ENCODE measurements around the gene ACO2. TPM values are rescaled to one million over a fixed set of nuclear protein-coding genes. Genes with fewer than 3 reads are reported as not detected.

Gene ACO2
- total and polyA plus RNA-seq, 5 donors from 2014 or later, result 64.3 to 87.5 (median 67.4) TPM

DNA sequence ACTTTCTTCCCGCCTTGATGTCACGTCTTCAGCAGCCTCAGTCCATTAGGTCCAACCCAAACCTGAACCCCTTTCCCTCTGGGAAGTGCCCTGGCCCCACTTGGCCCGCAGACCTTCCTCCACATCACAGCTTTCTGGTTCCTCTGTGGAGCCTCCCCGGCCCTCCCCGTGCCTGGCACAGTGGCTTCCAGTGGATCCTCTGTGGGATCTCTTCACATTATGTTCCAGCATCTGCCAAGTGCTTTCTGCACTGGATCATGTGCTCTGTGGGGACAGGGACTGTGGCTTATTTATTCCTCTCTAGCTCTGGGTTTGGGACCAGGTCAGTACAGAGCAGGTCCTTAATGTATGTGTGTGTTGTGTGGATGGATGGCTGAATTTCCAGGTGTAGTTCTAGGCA lies 44.5 kb downstream of the ACO2 start:
- Histone ChIP-seq H3K36me3 (ENCODE audit: control insufficient read depth, insufficient read depth, low read length) (peaks cover 69% of the 10 kb centered on the region), H3K4me1 (ENCODE audit: control insufficient read depth, insufficient read depth, low read length, poor library complexity, severe bottlenecking) (no peaks in the 10 kb centered on the region), H3K27ac (ENCODE audit: insufficient read depth, low read length, poor library complexity, severe bottlenecking) (no peak overlapping the region), H3K27me3 (ENCODE audit: control insufficient read depth, insufficient read depth, low read length) (no peaks in the 10 kb centered on the region), H3K4me3 (ENCODE audit: low read depth, low read length) (no peak overlapping the region), H3K9me3 (ENCODE audit: control insufficient read depth in 2 of 2, low read length in 2 of 2) (no peaks in the 10 kb centered on the region)
- H3K4me3 Mint-ChIP-seq, result no peak overlapping the region
- H3K27me3 Mint-ChIP-seq, result no peaks in the 10 kb centered on the region
- no peaks in the 10 kb centered on the region for H3K9me3 Mint-ChIP-seq
- peaks cover 29% of the 10 kb centered on the region for H3K36me3 Mint-ChIP-seq
- ATAC-seq (ENCODE audit: low read depth in 2 of 2), result no peak
- peak overlapping the region in 2 of 3 donors; percentile 20 to 22 for H3K27ac Mint-ChIP-seq
- H3K4me1 Mint-ChIP-seq, result peaks cover 0 to 4% (median 0%) of the 10 kb centered on the region in 4 donors
- DNase-seq, result no peak

DNA sequence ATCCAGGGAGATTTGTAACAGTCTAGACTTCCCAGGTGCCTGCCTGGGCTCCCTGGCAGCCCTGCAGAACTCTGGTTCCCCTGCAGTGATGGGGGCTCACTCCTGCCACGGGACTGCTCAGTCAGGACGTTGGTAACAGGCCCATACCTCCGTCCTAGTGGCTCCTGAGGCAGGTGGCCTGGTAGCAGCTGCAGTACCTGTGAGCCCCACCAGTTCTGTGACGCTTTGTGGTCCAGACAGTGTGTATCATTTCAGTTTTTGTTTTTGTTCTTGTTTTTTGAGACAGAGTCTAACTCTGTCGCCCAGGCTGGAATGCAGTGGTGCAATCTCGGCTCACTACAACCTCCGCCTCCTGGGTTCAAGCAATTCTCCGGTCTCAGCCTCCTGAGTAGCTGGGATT lies 47.5 kb downstream of the ACO2 start:
- no peak for ATAC-seq (ENCODE audit: low read depth in 2 of 2)
- Histone ChIP-seq H3K9me3 (ENCODE audit: control insufficient read depth in 2 of 2, low read length in 2 of 2) (no peaks in the 10 kb centered on the region), H3K36me3 (ENCODE audit: control insufficient read depth, insufficient read depth, low read length) (peaks cover 51% of the 10 kb centered on the region), H3K4me1 (ENCODE audit: control insufficient read depth, insufficient read depth, low read length, poor library complexity, severe bottlenecking) (no peaks in the 10 kb centered on the region), H3K27ac (ENCODE audit: insufficient read depth, low read length, poor library complexity, severe bottlenecking) (no peak overlapping the region), H3K4me3 (ENCODE audit: low read depth, low read length) (no peak overlapping the region), H3K27me3 (ENCODE audit: control insufficient read depth, insufficient read depth, low read length) (no peaks in the 10 kb centered on the region)
- Mint-ChIP-seq H3K4me1 (no peaks in the 10 kb centered on the region), H3K27ac (no peak overlapping the region), H3K4me3 (no peak overlapping the region), H3K27me3 (no peaks in the 10 kb centered on the region), H3K9me3 (no peaks in the 10 kb centered on the region), H3K36me3 (peaks cover 16% of the 10 kb centered on the region)
- no peak for DNase-seq

GRCh38 chr22:41517172-41518047 lies 48.5 kb downstream of the ACO2 start:
- peaks cover 42% of the 10 kb centered on the region for H3K36me3 ChIP-seq (ENCODE audit: control insufficient read depth, insufficient read depth, low read length)
- no peak overlapping the region for H3K4me3 ChIP-seq (ENCODE audit: low read depth, low read length)

GRCh38 chr22:41518048-41518347 lies 49.1 kb downstream of the ACO2 start:
- H3K4me1 Mint-ChIP-seq, result peaks cover 0 to 4% (median 0%) of the 10 kb centered on the region in 4 donors
- ATAC-seq (ENCODE audit: low read depth in 2 of 2), result no peak
- peak overlapping the region in 1 of 3 donors; percentile 55 for H3K27ac Mint-ChIP-seq

More at GRCh38 chr22:41517172-41518047, 48.5 kb downstream of the ACO2 start:
- Mint-ChIP-seq H3K9me3 (no peaks in the 10 kb centered on the region), H3K36me3 (peaks cover 14% of the 10 kb centered on the region), H3K4me3 (no peak overlapping the region), H3K4me1 (peaks cover 0 to under 1% (median 0%) of the 10 kb centered on the region in 4 donors), H3K27me3 (no peaks in the 10 kb centered on the region), H3K27ac (peak overlapping the region in 1 of 3 donors; percentile 38)
- no peaks in the 10 kb centered on the region for H3K27me3 ChIP-seq (ENCODE audit: control insufficient read depth, insufficient read depth, low read length)
- ATAC-seq (ENCODE audit: low read depth in 2 of 2) (peak in 1 of 2 donors; percentile 19), DNase-seq (peak in 1 of 3 donors; percentile 13)
- H3K9me3 ChIP-seq (ENCODE audit: control insufficient read depth in 2 of 2, low read length in 2 of 2), result no peaks in the 10 kb centered on the region
- no peaks in the 10 kb centered on the region for H3K4me1 ChIP-seq (ENCODE audit: control insufficient read depth, insufficient read depth, low read length, poor library complexity, severe bottlenecking)
- H3K27ac ChIP-seq (ENCODE audit: insufficient read depth, low read length, poor library complexity, severe bottlenecking), result no peak overlapping the region

GRCh38 chr22:41521126-41521525 lies 52.2 kb downstream of the ACO2 start:
- H3K27me3 Mint-ChIP-seq, result no peaks in the 10 kb centered on the region
- H3K4me3 Mint-ChIP-seq, result no peak overlapping the region
- Histone ChIP-seq H3K4me3 (ENCODE audit: low read depth, low read length) (no peak overlapping the region), H3K27ac (ENCODE audit: insufficient read depth, low read length, poor library complexity, severe bottlenecking) (no peak overlapping the region), H3K9me3 (ENCODE audit: control insufficient read depth in 2 of 2, low read length in 2 of 2) (no peaks in the 10 kb centered on the region), H3K27me3 (ENCODE audit: control insufficient read depth, insufficient read depth, low read length) (no peaks in the 10 kb centered on the region), H3K4me1 (ENCODE audit: control insufficient read depth, insufficient read depth, low read length, poor library complexity, severe bottlenecking) (peaks cover 13% of the 10 kb centered on the region), H3K36me3 (ENCODE audit: control insufficient read depth, insufficient read depth, low read length) (peaks cover 17% of the 10 kb centered on the region)
- no peaks in the 10 kb centered on the region for H3K36me3 Mint-ChIP-seq
- ATAC-seq (ENCODE audit: low read depth in 2 of 2) (no peak), DNase-seq (no peak)
- H3K4me1 Mint-ChIP-seq, result peaks cover 0 to 19% (median 4%) of the 10 kb centered on the region in 4 donors
- no peaks in the 10 kb centered on the region for H3K9me3 Mint-ChIP-seq
- no peak overlapping the region for H3K27ac Mint-ChIP-seq

More at GRCh38 chr22:41518048-41518347, 49.1 kb downstream of the ACO2 start:
- Mint-ChIP-seq H3K4me3 (no peak overlapping the region), H3K27me3 (no peaks in the 10 kb centered on the region), H3K9me3 (no peaks in the 10 kb centered on the region), H3K36me3 (peaks cover 9% of the 10 kb centered on the region)
- peaks cover 38% of the 10 kb centered on the region for H3K36me3 ChIP-seq (ENCODE audit: control insufficient read depth, insufficient read depth, low read length)
- H3K9me3 ChIP-seq (ENCODE audit: control insufficient read depth in 2 of 2, low read length in 2 of 2), result no peaks in the 10 kb centered on the region
- no peak overlapping the region for H3K27ac ChIP-seq (ENCODE audit: insufficient read depth, low read length, poor library complexity, severe bottlenecking)
- no peaks in the 10 kb centered on the region for H3K27me3 ChIP-seq (ENCODE audit: control insufficient read depth, insufficient read depth, low read length)
- no peaks in the 10 kb centered on the region for H3K4me1 ChIP-seq (ENCODE audit: control insufficient read depth, insufficient read depth, low read length, poor library complexity, severe bottlenecking)
- no peak for DNase-seq
- no peak overlapping the region for H3K4me3 ChIP-seq (ENCODE audit: low read depth, low read length)

DNA sequence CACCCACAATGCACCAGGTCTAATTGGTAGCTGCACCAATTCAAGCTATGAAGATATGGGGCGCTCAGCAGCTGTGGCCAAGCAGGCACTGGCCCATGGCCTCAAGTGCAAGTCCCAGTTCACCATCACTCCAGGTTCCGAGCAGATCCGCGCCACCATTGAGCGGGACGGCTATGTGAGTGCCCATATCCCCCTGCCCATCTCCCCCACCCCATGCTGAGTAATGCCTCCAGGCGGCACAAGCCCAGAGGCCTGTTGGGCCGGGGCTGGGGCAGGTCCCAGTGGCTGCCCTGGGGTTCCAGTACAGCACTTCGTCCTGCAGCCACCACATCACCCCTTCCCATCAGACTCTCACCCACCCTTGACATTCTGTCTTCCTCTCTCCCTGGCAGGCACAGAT lies 53.9 kb downstream of the ACO2 start:
- Mint-ChIP-seq H3K27me3 (no peaks in the 10 kb centered on the region), H3K9me3 (no peaks in the 10 kb centered on the region), H3K27ac (peak overlapping the region; percentile 46 to 77 (median 60)), H3K4me3 (no peak overlapping the region), H3K36me3 (no peaks in the 10 kb centered on the region), H3K4me1 (peaks cover 0 to 23% (median 4%) of the 10 kb centered on the region in 4 donors)
- H3K4me3 ChIP-seq (ENCODE audit: low read depth, low read length), result no peak overlapping the region
- H3K27ac ChIP-seq (ENCODE audit: insufficient read depth, low read length, poor library complexity, severe bottlenecking), result no peak overlapping the region
- H3K9me3 ChIP-seq (ENCODE audit: control insufficient read depth in 2 of 2, low read length in 2 of 2), result no peaks in the 10 kb centered on the region
- H3K36me3 ChIP-seq (ENCODE audit: control insufficient read depth, insufficient read depth, low read length), result peaks cover 27% of the 10 kb centered on the region
- DNase-seq (no peak), ATAC-seq (ENCODE audit: low read depth in 2 of 2) (no peak)
- H3K4me1 ChIP-seq (ENCODE audit: control insufficient read depth, insufficient read depth, low read length, poor library complexity, severe bottlenecking), result peaks cover 13% of the 10 kb centered on the region
- no peaks in the 10 kb centered on the region for H3K27me3 ChIP-seq (ENCODE audit: control insufficient read depth, insufficient read depth, low read length)

- Mint-ChIP-seq H3K27me3 (no peaks in the 10 kb centered on the region), H3K4me3 (no peak overlapping the region), H3K27ac (peak overlapping the region; percentile 46 to 60 (median 48)), H3K36me3 (peaks cover 3% of the 10 kb centered on the region), H3K9me3 (no peaks in the 10 kb centered on the region), H3K4me1 (peaks cover 0 to 23% (median 4%) of the 10 kb centered on the region in 4 donors)
- no peak overlapping the region for H3K27ac ChIP-seq (ENCODE audit: insufficient read depth, low read length, poor library complexity, severe bottlenecking)
- peaks cover 13% of the 10 kb centered on the region for H3K4me1 ChIP-seq (ENCODE audit: control insufficient read depth, insufficient read depth, low read length, poor library complexity, severe bottlenecking)
- peaks cover 35% of the 10 kb centered on the region for H3K36me3 ChIP-seq (ENCODE audit: control insufficient read depth, insufficient read depth, low read length)
- H3K4me3 ChIP-seq (ENCODE audit: low read depth, low read length), result no peak overlapping the region
- ATAC-seq (ENCODE audit: low read depth in 2 of 2), result no peak
- no peaks in the 10 kb centered on the region for H3K9me3 ChIP-seq (ENCODE audit: control insufficient read depth in 2 of 2, low read length in 2 of 2)
- H3K27me3 ChIP-seq (ENCODE audit: control insufficient read depth, insufficient read depth, low read length), result no peaks in the 10 kb centered on the region
- no peak for DNase-seq
Observed at GRCh38 chr22:41523464-41524221, 54.7 kb downstream of the ACO2 start.

Measured in CD4-positive, CD25-positive, alpha-beta regulatory T cell (primary cell).